Measurements from ENCODE around the gene ZNF821. TPM values are rescaled to one million over a fixed set of nuclear protein-coding genes. Genes with fewer than 3 reads are reported as not detected.

The ZNF821 gene
- total and polyA plus RNA-seq, 7 donors: 0.87 to 6.1 (median 3.9) TPM

DNA sequence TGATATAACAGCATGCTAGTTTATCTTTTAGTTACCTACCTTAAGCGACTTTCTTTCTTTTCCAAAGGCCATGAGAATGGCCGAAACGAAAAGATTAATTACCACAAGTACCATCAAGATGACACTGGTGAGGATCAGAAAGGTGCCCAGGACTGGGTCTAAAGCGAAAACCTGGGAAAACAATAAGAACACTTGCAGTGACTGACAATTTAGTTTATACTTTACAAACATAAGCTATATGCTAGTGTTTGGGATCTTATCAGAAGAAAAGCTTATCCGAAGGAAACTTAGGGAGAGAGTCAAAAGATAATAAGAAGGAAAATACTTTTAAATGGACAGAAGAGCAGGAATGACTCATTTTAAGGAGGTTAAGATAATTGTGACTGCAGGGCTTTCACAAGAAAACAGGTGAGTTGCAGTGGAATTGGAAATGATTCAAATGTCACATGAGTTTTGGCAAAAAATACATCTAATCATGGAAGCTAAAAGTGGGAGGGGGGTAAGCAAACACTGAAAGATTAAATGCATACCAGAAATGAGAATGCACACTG, 46.1 kb upstream of the ZNF821 start:
- WGBS, 3 donors: 87 to 91% (median 88%) methylated on average over 5 of the region's 5 CpGs
- Histone ChIP-seq H3K27me3 (ENCODE audit: insufficient read depth in 3 of 3, low read length in 2 of 3) (no peaks in the 10 kb centered on the region), H3K36me3 (ENCODE audit: insufficient read depth in 1 of 2, low read depth in 1 of 2) (peaks cover 7 to 71% of the 10 kb centered on the region in 2 donors), H3K27ac (peak overlapping the region; percentile 76), H3K4me3 (no peak overlapping the region), H3K4me1 (peaks cover 54% of the 10 kb centered on the region), H3K9me3 (no peaks in the 10 kb centered on the region)
- no peak for TF ChIP-seq CTCF (IDR thresholded peaks at IDR 0.05)
- intact Hi-C loops (cut with DNase I): no loop called here
- DNase-seq: no peak
- no peak for ATAC-seq

- DNase-seq: peak in 1 of 2 donors; percentile 25
- peak; percentile 83 to 90 (median 89) for ATAC-seq
- Histone ChIP-seq H3K9me3 (no peaks in the 10 kb centered on the region), H3K4me1 (peaks cover 50% of the 10 kb centered on the region), H3K36me3 (ENCODE audit: insufficient read depth in 1 of 2, low read depth in 1 of 2) (peaks cover 2 to 71% of the 10 kb centered on the region in 2 donors), H3K27me3 (ENCODE audit: insufficient read depth in 3 of 3, low read length in 2 of 3) (no peaks in the 10 kb centered on the region), H3K4me3 (no peak overlapping the region), H3K27ac (peak overlapping the region; percentile 76)
- 9 to 15% (median 10%) methylated on average over 3 of the region's 3 CpGs for WGBS, 3 donors
- intact Hi-C loops (cut with DNase I): no loop called here
- TF ChIP-seq CTCF (IDR thresholded peaks at IDR 0.05): no peak
Observed at GRCh38 chr16:71929048-71929447, 45.1 kb upstream of the ZNF821 start.

DNA sequence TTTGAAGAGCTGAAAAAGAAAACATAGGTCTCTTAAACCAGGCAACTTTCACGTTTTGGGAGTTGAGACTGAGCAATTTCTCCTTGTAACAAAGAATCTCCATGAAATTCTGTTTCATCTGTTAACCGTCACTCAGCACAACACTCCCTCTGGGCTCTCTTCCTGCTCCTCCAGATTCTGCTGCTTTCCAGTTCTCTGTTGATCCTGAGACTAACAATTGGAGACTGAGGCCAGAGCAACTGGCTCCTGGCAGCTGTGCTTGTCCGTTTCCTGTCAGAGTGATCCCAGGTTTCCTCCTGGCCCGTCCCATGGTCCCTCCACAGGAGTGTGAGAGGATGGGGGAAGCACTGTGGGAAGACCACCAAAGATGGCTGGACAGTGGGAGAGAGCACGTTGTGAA, 43.8 kb upstream of the ZNF821 start:
- intact Hi-C loops (cut with DNase I): no loop called here
- H3K4me1 ChIP-seq: peaks cover 47% of the 10 kb centered on the region
- DNase-seq (no peak), ATAC-seq (peak in 2 of 4 donors; percentile 20 to 24)
- peak overlapping the region; percentile 76 for H3K27ac ChIP-seq
- H3K36me3 ChIP-seq (ENCODE audit: insufficient read depth in 1 of 2, low read depth in 1 of 2): peaks cover 9 to 77% of the 10 kb centered on the region in 2 donors
- no peaks in the 10 kb centered on the region for H3K27me3 ChIP-seq (ENCODE audit: insufficient read depth in 3 of 3, low read length in 2 of 3)
- no peak for TF ChIP-seq CTCF (IDR thresholded peaks at IDR 0.05)
- H3K4me3 ChIP-seq: no peak overlapping the region
- WGBS, 3 donors: 23 to 31% (median 27%) methylated on average over 5 of the region's 5 CpGs
- no peaks in the 10 kb centered on the region for H3K9me3 ChIP-seq

- WGBS, 3 donors: 30 to 35% (median 35%) methylated on average over 3 of the region's 3 CpGs
- ATAC-seq: peak; percentile 13 to 65 (median 42)
- Histone ChIP-seq H3K9me3 (no peaks in the 10 kb centered on the region), H3K27ac (peak overlapping the region; percentile 76), H3K27me3 (ENCODE audit: insufficient read depth in 3 of 3, low read length in 2 of 3) (no peaks in the 10 kb centered on the region), H3K4me1 (peaks cover 47% of the 10 kb centered on the region), H3K4me3 (no peak overlapping the region), H3K36me3 (ENCODE audit: insufficient read depth in 1 of 2, low read depth in 1 of 2) (peaks cover 10 to 81% of the 10 kb centered on the region in 2 donors)
- TF ChIP-seq CTCF (IDR thresholded peaks at IDR 0.05): no peak
- DNase-seq: peak in 1 of 2 donors; percentile 53
- intact Hi-C loops (cut with DNase I): no loop called here
Observed at GRCh38 chr16:71927383-71927782, 43.4 kb upstream of the ZNF821 start.

- peaks cover 33% of the 10 kb centered on the region for H3K4me1 ChIP-seq
- H3K36me3 ChIP-seq (ENCODE audit: insufficient read depth in 1 of 2, low read depth in 1 of 2): peaks cover 23 to 92% of the 10 kb centered on the region in 2 donors
- ATAC-seq: no peak
Observed at GRCh38 chr16:71924710-71925109, 40.7 kb upstream of the ZNF821 start.

More at GRCh38 chr16:71924710-71925109, 40.7 kb upstream of the ZNF821 start:
- Histone ChIP-seq H3K9me3 (no peaks in the 10 kb centered on the region), H3K27me3 (ENCODE audit: insufficient read depth in 3 of 3, low read length in 2 of 3) (no peaks in the 10 kb centered on the region), H3K4me3 (no peak overlapping the region), H3K27ac (no peak overlapping the region)
- 82 to 100% (median 90%) methylated on average over 2 of the region's 2 CpGs for WGBS, 3 donors
- intact Hi-C loops (cut with DNase I): no loop called here
- TF ChIP-seq CTCF (IDR thresholded peaks at IDR 0.05): no peak
- no peak for DNase-seq
